Loucy (cell line): Measurements from ENCODE around the gene GMPPB.

Source experiments
- H2AFZ ChIP-seq: fragments of 200-600 bp; sonication (generic); 2 replicates; pipeline ENCODE4 v1.6.0; 2016; ENCODE audit warnings: antibody characterized with exemption, mild to moderate bottlenecking, low read length, moderate library complexity
- H3F3A ChIP-seq: fragments of 200-600 bp; 2 replicates; pipeline ENCODE4 v1.6.0; 2016; ENCODE audit warnings: antibody characterized with exemption, low read depth, mild to moderate bottlenecking
- H3K27me3 ChIP-seq: fragments of 200-600 bp; sonication (generic); 2 replicates; pipeline ENCODE4 v1.6.1; 2014; ENCODE audit warnings: low read length, mild to moderate bottlenecking; ENCODE audit not compliant: insufficient read depth, poor library complexity, severe bottlenecking
- H3K36me3 ChIP-seq: fragments of 200-600 bp; sonication (generic); 2 replicates; pipeline ENCODE4 v1.6.1; 2016; ENCODE audit warnings: low read length; ENCODE audit not compliant: insufficient read depth
- H3K4me1 ChIP-seq: fragments of 200-600 bp; sonication (generic); 2 replicates; pipeline ENCODE4 v1.5.1; 2014; ENCODE audit warnings: low read length, mild to moderate bottlenecking; ENCODE audit not compliant: insufficient read depth, poor library complexity, severe bottlenecking
- H3K4me2 ChIP-seq: fragments of 200-600 bp; sonication (generic); 2 replicates; pipeline ENCODE4 v1.6.0; 2014; ENCODE audit warnings: antibody characterized with exemption, low read length, low read depth, mild to moderate bottlenecking; ENCODE audit not compliant: poor library complexity, severe bottlenecking
- H3K4me3 ChIP-seq: fragments of 200-600 bp; sonication (generic); 2 replicates; pipeline ENCODE4 v1.5.1; 2014; ENCODE audit warnings: low read length, mild to moderate bottlenecking, mixed read lengths; ENCODE audit not compliant: poor library complexity, severe bottlenecking
- H3K79me2 ChIP-seq: fragments of 200-600 bp; sonication (generic); 2 replicates; pipeline ENCODE4 v1.6.1; 2014; ENCODE audit warnings: low read length; ENCODE audit not compliant: insufficient read depth
- H3K9ac ChIP-seq: fragments of 200-600 bp; sonication (generic); 2 replicates; pipeline ENCODE4 v1.6.0; 2014; ENCODE audit warnings: mild to moderate bottlenecking, low read depth, low read length, moderate library complexity; ENCODE audit not compliant: poor library complexity, severe bottlenecking
- H3K9me2 ChIP-seq: fragments of 200-600 bp; sonication (generic); replicated peaks from 2 replicates; pipeline ENCODE4 v1.6.1; 2016; ENCODE audit warnings: low read depth, low read length, mixed read lengths
- H3K9me3 ChIP-seq: fragments of 200-600 bp; sonication (generic); 2 replicates; pipeline ENCODE4 v1.6.1; 2014; ENCODE audit warnings: mild to moderate bottlenecking, antibody characterized with exemption, low read length, low read depth; ENCODE audit not compliant: insufficient read depth
- H4K20me1 ChIP-seq: fragments of 200-600 bp; sonication (generic); 2 replicates; pipeline ENCODE4 v1.6.0; 2014; ENCODE audit warnings: antibody characterized with exemption, low read length, mild to moderate bottlenecking; ENCODE audit not compliant: insufficient read depth, poor library complexity, severe bottlenecking
- EZH2phosphoT487 ChIP-seq: fragments of 200-600 bp; IDR thresholded peaks from 2 replicates; pipeline ENCODE4 v1.6.1; 2018; ENCODE audit warnings: antibody characterized with exemption, mild to moderate bottlenecking, moderate library complexity, borderline replicate concordance
- TF ChIP-seq, protein P1 (sequence below): fragments of 200-600 bp; sonication (generic); conservative IDR thresholded peaks from 2 replicates; pipeline ENCODE4 v1.5.1; 2014; ENCODE audit warnings: mild to moderate bottlenecking, antibody characterized with exemption, low read length

GMPPB gene

DNA sequence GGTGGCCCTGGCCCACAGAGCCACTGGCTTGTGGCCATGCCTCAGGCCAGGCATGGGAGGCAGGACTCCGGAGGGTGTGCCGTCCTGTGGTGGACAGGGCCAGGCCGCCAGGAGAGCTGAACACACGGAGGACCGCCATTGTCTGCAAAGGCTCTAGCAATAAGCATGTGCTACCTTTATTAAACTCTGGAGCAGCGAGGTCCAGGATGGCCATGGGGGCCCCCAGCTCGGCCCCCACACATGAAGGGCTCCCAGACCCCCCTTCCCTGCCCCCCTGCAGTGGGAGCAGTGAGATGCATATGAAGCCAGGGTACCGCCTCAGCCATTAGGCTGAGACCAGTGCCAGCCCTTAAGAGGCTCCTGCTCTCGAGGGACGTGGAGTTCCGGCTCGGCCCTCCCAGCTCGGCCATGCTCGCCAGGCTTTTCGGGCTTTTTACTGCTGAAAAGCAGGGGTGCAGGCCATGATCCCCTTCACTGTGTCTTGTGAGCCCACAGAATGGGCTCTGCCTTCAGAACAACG lies 7.0 kb downstream of the GMPPB start:
- TF ChIP-seq, protein P1, sequence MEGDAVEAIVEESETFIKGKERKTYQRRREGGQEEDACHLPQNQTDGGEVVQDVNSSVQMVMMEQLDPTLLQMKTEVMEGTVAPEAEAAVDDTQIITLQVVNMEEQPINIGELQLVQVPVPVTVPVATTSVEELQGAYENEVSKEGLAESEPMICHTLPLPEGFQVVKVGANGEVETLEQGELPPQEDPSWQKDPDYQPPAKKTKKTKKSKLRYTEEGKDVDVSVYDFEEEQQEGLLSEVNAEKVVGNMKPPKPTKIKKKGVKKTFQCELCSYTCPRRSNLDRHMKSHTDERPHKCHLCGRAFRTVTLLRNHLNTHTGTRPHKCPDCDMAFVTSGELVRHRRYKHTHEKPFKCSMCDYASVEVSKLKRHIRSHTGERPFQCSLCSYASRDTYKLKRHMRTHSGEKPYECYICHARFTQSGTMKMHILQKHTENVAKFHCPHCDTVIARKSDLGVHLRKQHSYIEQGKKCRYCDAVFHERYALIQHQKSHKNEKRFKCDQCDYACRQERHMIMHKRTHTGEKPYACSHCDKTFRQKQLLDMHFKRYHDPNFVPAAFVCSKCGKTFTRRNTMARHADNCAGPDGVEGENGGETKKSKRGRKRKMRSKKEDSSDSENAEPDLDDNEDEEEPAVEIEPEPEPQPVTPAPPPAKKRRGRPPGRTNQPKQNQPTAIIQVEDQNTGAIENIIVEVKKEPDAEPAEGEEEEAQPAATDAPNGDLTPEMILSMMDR: no peak
- no peak for TF ChIP-seq EZH2phosphoT487
- no peak overlapping the region for H3K4me3 ChIP-seq
- no peaks in the 10 kb centered on the region for H3K27me3 ChIP-seq
- no peaks in the 10 kb centered on the region for H3K9me3 ChIP-seq
- peaks cover 15% of the 10 kb centered on the region for H3F3A ChIP-seq
- H4K20me1 ChIP-seq: no peaks in the 10 kb centered on the region
- no peak overlapping the region for H3K4me2 ChIP-seq
- no peak overlapping the region for H2AFZ ChIP-seq
- no peaks in the 10 kb centered on the region; the same call in 1 of the 2 replicates for H3K79me2 ChIP-seq
- H3K36me3 ChIP-seq: peaks cover 8% of the 10 kb centered on the region; the same call in 1 of the 2 replicates
- no peak overlapping the region for H3K9ac ChIP-seq
- peaks cover 29% of the 10 kb centered on the region for H3K4me1 ChIP-seq
- H3K9me2 ChIP-seq: no peaks in the 10 kb centered on the region

DNA sequence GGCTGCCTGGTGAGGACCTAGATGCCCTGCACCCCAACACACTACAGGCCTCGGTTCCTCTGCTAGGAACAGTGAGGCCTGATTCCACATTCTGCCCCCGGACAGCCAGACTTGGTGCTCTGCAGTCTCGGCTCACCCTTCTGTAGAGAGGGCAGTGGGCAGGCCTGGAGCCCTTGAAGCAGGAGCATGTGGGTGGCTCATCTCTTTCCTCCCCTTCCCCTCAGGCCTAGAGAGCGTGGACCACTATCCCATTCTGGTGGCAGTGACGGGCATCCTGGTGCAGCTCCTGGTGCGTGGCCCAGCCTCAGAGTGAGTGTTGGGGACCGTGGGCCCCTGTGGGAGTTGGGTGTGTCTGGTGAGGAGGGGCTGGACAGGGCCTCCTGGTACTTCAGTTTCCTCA lies 7.6 kb downstream of the GMPPB start:
- no peaks in the 10 kb centered on the region for H3K9me3 ChIP-seq
- H3K4me2 ChIP-seq: no peak overlapping the region
- no peaks in the 10 kb centered on the region for H4K20me1 ChIP-seq
- peaks cover 33% of the 10 kb centered on the region for H3K4me1 ChIP-seq
- no peaks in the 10 kb centered on the region for H3K9me2 ChIP-seq
- H3K9ac ChIP-seq: no peak overlapping the region
- H3K79me2 ChIP-seq: no peaks in the 10 kb centered on the region; the same call in 1 of the 2 replicates
- peaks cover 4% of the 10 kb centered on the region; the same call in 1 of the 2 replicates for H3K36me3 ChIP-seq
- no peak overlapping the region for H2AFZ ChIP-seq
- no peak overlapping the region for H3K4me3 ChIP-seq
- no peak for TF ChIP-seq EZH2phosphoT487
- TF ChIP-seq, protein P1: no peak
- H3K27me3 ChIP-seq: no peaks in the 10 kb centered on the region
- H3F3A ChIP-seq: peaks cover 17% of the 10 kb centered on the region

DNA sequence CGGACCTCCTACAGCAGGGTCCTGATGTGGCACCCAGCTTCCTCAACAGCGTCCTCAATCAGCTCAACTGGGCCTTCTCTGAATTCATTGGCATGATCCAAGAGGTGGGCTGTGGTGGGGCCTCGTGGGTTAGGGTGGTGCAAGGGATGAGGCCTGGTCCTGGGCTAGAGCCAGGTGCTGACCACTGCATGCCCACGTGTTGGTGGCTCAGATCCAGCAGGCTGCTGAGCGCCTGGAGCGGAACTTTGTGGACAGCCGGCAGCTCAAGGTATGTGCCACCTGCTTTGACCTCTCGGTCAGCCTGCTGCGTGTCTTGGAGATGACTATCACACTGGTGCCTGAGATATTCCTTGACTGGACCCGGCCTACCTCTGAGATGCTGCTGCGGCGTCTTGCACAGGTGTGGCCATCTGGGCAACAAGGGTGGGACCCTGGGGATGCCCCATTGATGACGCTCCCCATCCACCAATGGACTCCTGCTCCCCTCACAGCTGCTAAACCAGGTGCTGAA lies 8.1 kb downstream of the GMPPB start:
- H3F3A ChIP-seq: peaks cover 22% of the 10 kb centered on the region
- H3K9ac ChIP-seq: no peak overlapping the region
- no peak overlapping the region for H2AFZ ChIP-seq
- no peak overlapping the region for H3K4me3 ChIP-seq
- no peaks in the 10 kb centered on the region; the same call in 1 of the 2 replicates for H3K79me2 ChIP-seq
- no peaks in the 10 kb centered on the region for H4K20me1 ChIP-seq
- no peaks in the 10 kb centered on the region for H3K9me2 ChIP-seq
- no peaks in the 10 kb centered on the region for H3K27me3 ChIP-seq
- H3K36me3 ChIP-seq: no peaks in the 10 kb centered on the region; the same call in 1 of the 2 replicates
- H3K4me1 ChIP-seq: peaks cover 38% of the 10 kb centered on the region
- TF ChIP-seq, protein P1: no peak
- TF ChIP-seq EZH2phosphoT487: no peak
- H3K4me2 ChIP-seq: no peak overlapping the region
- H3K9me3 ChIP-seq: no peaks in the 10 kb centered on the region
